Fibroblast of pulmonary artery (primary cell): ENCODE data around the gene CLPTM1.

Source experiments
- DNase-seq: peaks from one replicate; pipeline ENCODE4 v3.0.0-alpha.2; 2010; ENCODE audit warnings: low read depth
- H3K4me3 ChIP-seq: replicated peaks from 2 replicates; pipeline ENCODE4 v1.5.1; 2011; ENCODE audit warnings: low read depth, mild to moderate bottlenecking, control low read depth, low read length, moderate library complexity
- TF ChIP-seq, protein P1 (sequence below): IDR thresholded peaks from 2 replicates; pipeline ENCODE4 v1.5.1; 2011; ENCODE audit warnings: mild to moderate bottlenecking, control low read depth, low read length, inconsistent platforms; ENCODE audit errors: missing control alignments

Gene CLPTM1

DNA sequence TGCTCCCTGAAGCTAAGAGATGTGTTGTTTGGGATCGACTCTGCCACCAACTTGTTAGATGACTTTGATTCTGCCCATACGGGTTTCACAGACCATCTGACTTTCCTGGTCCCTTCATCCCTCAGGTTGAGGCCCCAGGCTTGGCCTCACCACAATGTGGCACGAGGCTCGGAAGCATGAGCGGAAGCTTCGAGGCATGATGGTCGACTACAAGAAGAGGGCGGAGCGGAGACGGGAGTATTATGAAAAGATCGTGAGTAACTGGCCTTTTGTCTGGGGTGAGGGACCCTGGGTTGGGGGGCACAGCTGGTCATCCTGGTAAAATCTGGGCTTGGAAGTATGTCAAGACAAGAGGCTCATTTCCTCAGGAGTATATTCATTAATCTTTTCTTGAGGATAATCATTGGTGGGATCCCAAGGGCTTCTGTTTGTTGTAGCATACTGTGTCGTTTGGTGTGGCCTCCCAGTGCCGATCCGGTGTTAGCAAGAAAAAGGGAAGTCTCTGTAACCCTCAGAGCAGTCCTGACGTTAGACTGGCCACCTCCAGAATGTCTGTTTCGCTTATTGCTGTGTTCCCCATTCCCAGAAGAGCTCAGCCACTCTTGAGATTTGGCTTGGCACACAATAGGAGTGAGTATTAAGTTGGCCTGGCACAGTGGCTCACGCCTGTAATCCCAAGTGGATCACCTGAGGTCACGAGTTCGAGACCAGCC lies 85.0 kb downstream of the CLPTM1 start:
- peak overlapping the region; percentile 75 for H3K4me3 ChIP-seq
- no peak for DNase-seq
- TF ChIP-seq, protein P1, sequence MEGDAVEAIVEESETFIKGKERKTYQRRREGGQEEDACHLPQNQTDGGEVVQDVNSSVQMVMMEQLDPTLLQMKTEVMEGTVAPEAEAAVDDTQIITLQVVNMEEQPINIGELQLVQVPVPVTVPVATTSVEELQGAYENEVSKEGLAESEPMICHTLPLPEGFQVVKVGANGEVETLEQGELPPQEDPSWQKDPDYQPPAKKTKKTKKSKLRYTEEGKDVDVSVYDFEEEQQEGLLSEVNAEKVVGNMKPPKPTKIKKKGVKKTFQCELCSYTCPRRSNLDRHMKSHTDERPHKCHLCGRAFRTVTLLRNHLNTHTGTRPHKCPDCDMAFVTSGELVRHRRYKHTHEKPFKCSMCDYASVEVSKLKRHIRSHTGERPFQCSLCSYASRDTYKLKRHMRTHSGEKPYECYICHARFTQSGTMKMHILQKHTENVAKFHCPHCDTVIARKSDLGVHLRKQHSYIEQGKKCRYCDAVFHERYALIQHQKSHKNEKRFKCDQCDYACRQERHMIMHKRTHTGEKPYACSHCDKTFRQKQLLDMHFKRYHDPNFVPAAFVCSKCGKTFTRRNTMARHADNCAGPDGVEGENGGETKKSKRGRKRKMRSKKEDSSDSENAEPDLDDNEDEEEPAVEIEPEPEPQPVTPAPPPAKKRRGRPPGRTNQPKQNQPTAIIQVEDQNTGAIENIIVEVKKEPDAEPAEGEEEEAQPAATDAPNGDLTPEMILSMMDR: no peak

DNA sequence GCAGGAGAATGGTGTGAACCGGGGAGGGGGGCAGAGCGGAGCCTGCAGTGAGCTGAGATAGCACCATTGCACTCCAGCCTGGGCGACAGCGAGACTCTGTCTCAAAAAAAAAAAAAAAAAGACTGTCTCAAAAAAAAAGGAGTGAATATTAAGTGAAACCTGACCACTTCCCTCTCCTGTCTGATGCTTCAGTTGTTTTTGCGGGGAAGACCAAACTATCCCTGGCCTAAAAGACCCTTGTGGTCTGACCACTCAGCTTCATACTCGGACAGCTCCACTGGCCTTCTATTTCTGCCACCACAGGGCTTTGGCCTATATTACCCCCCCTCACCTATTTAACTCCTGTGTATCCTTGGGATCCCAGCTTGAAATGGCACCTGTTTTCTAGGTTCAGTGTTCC lies 85.9 kb downstream of the CLPTM1 start:
- DNase-seq: no peak
- no peak overlapping the region for H3K4me3 ChIP-seq
- TF ChIP-seq, protein P1: no peak
